ENCODE measurements around the gene PAFAH2.

Gene PAFAH2

DNA sequence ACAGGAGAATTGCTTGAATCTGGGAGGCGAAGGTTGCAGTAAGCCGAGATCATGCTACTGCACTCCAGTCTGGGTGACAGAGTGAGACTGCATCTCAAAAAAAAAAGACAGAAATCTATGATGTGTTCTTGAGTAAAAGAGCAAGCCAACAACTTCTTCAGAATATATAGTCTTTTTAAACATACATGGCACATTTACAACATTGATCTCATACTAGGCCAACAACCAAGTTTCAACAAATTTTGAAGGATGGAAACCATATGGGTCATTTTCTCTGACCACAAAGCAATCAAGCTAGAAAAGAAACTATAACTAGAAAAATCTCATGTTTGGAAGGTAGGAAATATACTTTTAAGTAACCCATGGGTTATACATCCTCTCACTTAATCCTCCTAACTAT lies 38.3 kb downstream of the PAFAH2 start:
- Histone ChIP-seq H3K4me3 (replicated peaks; ENCODE audit: insufficient read depth, low read length) (no peak overlapping the region), H3K27me3 (ENCODE audit: insufficient read depth, poor library complexity, severe bottlenecking) (no peaks in the 10 kb centered on the region), H3K27ac (replicated peaks) (no peak overlapping the region)
- no peak for DNase-seq (ENCODE audit: low read depth in 1 of 2, low spot score in 1 of 2)
- TF ChIP-seq SPI1 (IDR thresholded peaks at IDR 0.05; ENCODE audit: borderline replicate concordance, low read depth) (no peak), POLR2AphosphoS5 (IDR thresholded peaks at IDR 0.05; ENCODE audit: low read depth) (no peak), GABPA (IDR thresholded peaks at IDR 0.05; ENCODE audit: low read depth) (no peak)
- TF ChIP-seq, protein P1, sequence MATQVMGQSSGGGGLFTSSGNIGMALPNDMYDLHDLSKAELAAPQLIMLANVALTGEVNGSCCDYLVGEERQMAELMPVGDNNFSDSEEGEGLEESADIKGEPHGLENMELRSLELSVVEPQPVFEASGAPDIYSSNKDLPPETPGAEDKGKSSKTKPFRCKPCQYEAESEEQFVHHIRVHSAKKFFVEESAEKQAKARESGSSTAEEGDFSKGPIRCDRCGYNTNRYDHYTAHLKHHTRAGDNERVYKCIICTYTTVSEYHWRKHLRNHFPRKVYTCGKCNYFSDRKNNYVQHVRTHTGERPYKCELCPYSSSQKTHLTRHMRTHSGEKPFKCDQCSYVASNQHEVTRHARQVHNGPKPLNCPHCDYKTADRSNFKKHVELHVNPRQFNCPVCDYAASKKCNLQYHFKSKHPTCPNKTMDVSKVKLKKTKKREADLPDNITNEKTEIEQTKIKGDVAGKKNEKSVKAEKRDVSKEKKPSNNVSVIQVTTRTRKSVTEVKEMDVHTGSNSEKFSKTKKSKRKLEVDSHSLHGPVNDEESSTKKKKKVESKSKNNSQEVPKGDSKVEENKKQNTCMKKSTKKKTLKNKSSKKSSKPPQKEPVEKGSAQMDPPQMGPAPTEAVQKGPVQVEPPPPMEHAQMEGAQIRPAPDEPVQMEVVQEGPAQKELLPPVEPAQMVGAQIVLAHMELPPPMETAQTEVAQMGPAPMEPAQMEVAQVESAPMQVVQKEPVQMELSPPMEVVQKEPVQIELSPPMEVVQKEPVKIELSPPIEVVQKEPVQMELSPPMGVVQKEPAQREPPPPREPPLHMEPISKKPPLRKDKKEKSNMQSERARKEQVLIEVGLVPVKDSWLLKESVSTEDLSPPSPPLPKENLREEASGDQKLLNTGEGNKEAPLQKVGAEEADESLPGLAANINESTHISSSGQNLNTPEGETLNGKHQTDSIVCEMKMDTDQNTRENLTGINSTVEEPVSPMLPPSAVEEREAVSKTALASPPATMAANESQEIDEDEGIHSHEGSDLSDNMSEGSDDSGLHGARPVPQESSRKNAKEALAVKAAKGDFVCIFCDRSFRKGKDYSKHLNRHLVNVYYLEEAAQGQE (IDR thresholded peaks at IDR 0.05; ENCODE audit: insufficient replicate concordance, low read depth), result no peak
- TF ChIP-seq, protein P2, sequence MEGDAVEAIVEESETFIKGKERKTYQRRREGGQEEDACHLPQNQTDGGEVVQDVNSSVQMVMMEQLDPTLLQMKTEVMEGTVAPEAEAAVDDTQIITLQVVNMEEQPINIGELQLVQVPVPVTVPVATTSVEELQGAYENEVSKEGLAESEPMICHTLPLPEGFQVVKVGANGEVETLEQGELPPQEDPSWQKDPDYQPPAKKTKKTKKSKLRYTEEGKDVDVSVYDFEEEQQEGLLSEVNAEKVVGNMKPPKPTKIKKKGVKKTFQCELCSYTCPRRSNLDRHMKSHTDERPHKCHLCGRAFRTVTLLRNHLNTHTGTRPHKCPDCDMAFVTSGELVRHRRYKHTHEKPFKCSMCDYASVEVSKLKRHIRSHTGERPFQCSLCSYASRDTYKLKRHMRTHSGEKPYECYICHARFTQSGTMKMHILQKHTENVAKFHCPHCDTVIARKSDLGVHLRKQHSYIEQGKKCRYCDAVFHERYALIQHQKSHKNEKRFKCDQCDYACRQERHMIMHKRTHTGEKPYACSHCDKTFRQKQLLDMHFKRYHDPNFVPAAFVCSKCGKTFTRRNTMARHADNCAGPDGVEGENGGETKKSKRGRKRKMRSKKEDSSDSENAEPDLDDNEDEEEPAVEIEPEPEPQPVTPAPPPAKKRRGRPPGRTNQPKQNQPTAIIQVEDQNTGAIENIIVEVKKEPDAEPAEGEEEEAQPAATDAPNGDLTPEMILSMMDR (IDR thresholded peaks at IDR 0.05; ENCODE audit: insufficient read depth, low read length), result no peak

DNA sequence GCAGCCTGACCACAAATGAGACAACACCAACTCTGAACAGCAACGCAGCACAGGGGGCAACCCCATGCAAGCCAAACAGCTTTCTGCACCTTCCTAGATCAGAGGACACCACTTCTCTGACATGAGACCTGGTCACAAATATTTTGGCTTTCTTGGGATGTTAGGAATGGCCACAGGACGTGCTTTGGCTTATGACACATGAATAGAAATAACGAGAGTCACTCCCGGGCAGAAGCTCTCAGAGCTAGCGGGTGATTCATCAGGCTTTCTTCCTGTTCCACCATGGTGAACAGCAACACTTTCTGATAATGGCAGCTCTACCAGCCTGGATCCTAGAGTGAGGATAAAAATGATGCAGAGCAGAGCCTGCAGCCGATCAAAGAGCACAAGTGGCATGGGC lies 39.4 kb downstream of the PAFAH2 start:
- H3K27ac ChIP-seq (replicated peaks), result no peak overlapping the region
- no peak for DNase-seq (ENCODE audit: low read depth in 1 of 2, low spot score in 1 of 2)
- no peaks in the 10 kb centered on the region for H3K27me3 ChIP-seq (ENCODE audit: insufficient read depth, poor library complexity, severe bottlenecking)
- TF ChIP-seq, protein P2 (IDR thresholded peaks at IDR 0.05; ENCODE audit: insufficient read depth, low read length), result no peak
- TF ChIP-seq SPI1 (IDR thresholded peaks at IDR 0.05; ENCODE audit: borderline replicate concordance, low read depth) (no peak), POLR2AphosphoS5 (IDR thresholded peaks at IDR 0.05; ENCODE audit: low read depth) (no peak), GABPA (IDR thresholded peaks at IDR 0.05; ENCODE audit: low read depth) (no peak)
- TF ChIP-seq, protein P1 (IDR thresholded peaks at IDR 0.05; ENCODE audit: insufficient replicate concordance, low read depth), result no peak
- no peak overlapping the region for H3K4me3 ChIP-seq (replicated peaks; ENCODE audit: insufficient read depth, low read length)

DNA sequence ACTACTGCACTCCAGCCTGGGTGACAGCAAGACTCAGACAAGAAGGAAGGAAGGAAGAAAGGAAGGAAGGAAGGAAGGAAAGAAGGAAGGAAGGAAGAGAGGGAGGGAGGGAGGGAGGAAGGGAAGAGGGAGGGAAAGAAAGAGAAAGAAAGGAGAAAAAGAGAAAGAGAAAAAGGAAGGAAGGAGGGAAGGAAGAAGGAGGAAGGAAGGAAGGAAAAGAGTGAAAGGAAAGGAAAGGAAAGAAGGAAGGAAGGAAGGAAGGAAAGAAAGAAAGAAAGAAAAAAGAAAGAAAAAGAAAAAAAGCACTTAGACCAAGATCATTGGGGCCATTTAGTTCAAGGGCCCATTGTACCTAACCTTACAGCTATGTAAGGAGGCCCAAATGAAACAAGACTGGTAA lies 42.3 kb downstream of the PAFAH2 start:
- DNase-seq (ENCODE audit: low read depth in 1 of 2, low spot score in 1 of 2), result no peak
- no peak overlapping the region for H3K4me3 ChIP-seq (replicated peaks; ENCODE audit: insufficient read depth, low read length)
- no peak overlapping the region for H3K27ac ChIP-seq (replicated peaks)
- TF ChIP-seq, protein P2 (IDR thresholded peaks at IDR 0.05; ENCODE audit: insufficient read depth, low read length), result no peak
- TF ChIP-seq, protein P1 (IDR thresholded peaks at IDR 0.05; ENCODE audit: insufficient replicate concordance, low read depth), result no peak
- TF ChIP-seq POLR2AphosphoS5 (IDR thresholded peaks at IDR 0.05; ENCODE audit: low read depth) (no peak), GABPA (IDR thresholded peaks at IDR 0.05; ENCODE audit: low read depth) (no peak), SPI1 (IDR thresholded peaks at IDR 0.05; ENCODE audit: borderline replicate concordance, low read depth) (no peak)
- H3K27me3 ChIP-seq (ENCODE audit: insufficient read depth, poor library complexity, severe bottlenecking), result no peaks in the 10 kb centered on the region

All from HL-60 (cell line).